BLaER1 treated with 17β-estradiol and CSF1 and Interleukin-3, amounts not matched to agents 10 nM and 100 nM (cell line): ENCODE data around the gene ASXL2.
"Not testable (repeated sequence)": the region's sequence is repeated elsewhere in the genome, so short reads cannot be mapped to it uniquely, and the experiment has no call there.

Experiments used
- H3K27ac ChIP-seq, 11 experiments: shearing (Covaris generic); formaldehyde crosslinking; 2 replicates each; pipeline ENCODE4 v1.8.1; 2022
- H3K27me3 ChIP-seq, 11 experiments: shearing (Covaris generic); formaldehyde crosslinking; 2 replicates each; pipeline ENCODE4 v1.8.1; 2022
- H3K36me3 ChIP-seq, 11 experiments: shearing (Covaris generic); formaldehyde crosslinking; 2 replicates each; pipeline ENCODE4 v1.8.1; 2022
- H3K4me1 ChIP-seq, 10 experiments: shearing (Covaris generic); formaldehyde crosslinking; 2 replicates each; pipeline ENCODE4 v1.8.1; 2022
- H3K4me2 ChIP-seq, 11 experiments: shearing (Covaris generic); formaldehyde crosslinking; 2 replicates each; pipeline ENCODE4 v1.8.1; 2022
- H3K4me3 ChIP-seq, 10 experiments: shearing (Covaris generic); formaldehyde crosslinking; 2 replicates each; pipeline ENCODE4 v1.8.1; 2022
- H3K9ac ChIP-seq, 11 experiments: shearing (Covaris generic); formaldehyde crosslinking; 2 replicates each; pipeline ENCODE4 v1.8.1; 2022
- H3K9me3 ChIP-seq, 11 experiments: shearing (Covaris generic); formaldehyde crosslinking; replicated peaks in 1 of 11; 2 replicates each; pipeline ENCODE4 v1.8.1; 2022
- H4K20me1 ChIP-seq, 11 experiments: shearing (Covaris generic); formaldehyde crosslinking; 2 replicates each; pipeline ENCODE4 v1.8.1; 2022
- Cebpa-rat ChIP-seq, 11 experiments: shearing (Covaris generic); IDR thresholded peaks; 2 replicates each; pipeline ENCODE4 v1.8.1; 2022

Gene ASXL2

GRCh38 chr2:25867396-25868003, 10.8 kb downstream of the ASXL2 start:
- H3K27ac ChIP-seq, result no peak overlapping the region
- no peaks in the 10 kb centered on the region for H3K27me3 ChIP-seq
- no peak overlapping the region for H3K4me2 ChIP-seq
- TF ChIP-seq Cebpa-rat (IDR thresholded peaks at IDR 0.05), result no peak
- peaks cover 0 to 18% (median 0%) of the 10 kb centered on the region in 10 experiments; a peak in 4 of 20 replicates for H3K4me1 ChIP-seq
- H3K4me3 ChIP-seq, result no peak overlapping the region
- H3K36me3 ChIP-seq, result peaks cover 47 to 73% (median 57%) of the 10 kb centered on the region in 11 experiments
- H3K9me3 ChIP-seq, result peaks cover 0 to 6% (median 0%) of the 10 kb centered on the region in 11 experiments; a peak in 5 of 22 replicates
- H4K20me1 ChIP-seq, result peaks cover 24 to 99% (median 85%) of the 10 kb centered on the region in 11 experiments; a peak in 19 of 22 replicates
- H3K9ac ChIP-seq, result no peak overlapping the region

GRCh38 chr2:25856377-25856776, 21.9 kb downstream of the ASXL2 start:
- Histone ChIP-seq H3K9me3 (no peaks in the 10 kb centered on the region), H3K27ac (no peak overlapping the region), H3K4me2 (no peak overlapping the region), H3K4me3 (no peak overlapping the region), H3K9ac (no peak overlapping the region), H4K20me1 (peaks cover 49 to 100% (median 92%) of the 10 kb centered on the region in 11 experiments), H3K36me3 (peaks cover 6 to 31% (median 11%) of the 10 kb centered on the region in 11 experiments; a peak in 18 of 22 replicates), H3K27me3 (no peaks in the 10 kb centered on the region), H3K4me1 (peaks cover 20 to 40% (median 29%) of the 10 kb centered on the region in 10 experiments)
- no peak for TF ChIP-seq Cebpa-rat (IDR thresholded peaks at IDR 0.05)

- Histone ChIP-seq H3K9ac (no peak overlapping the region), H3K4me1 (peaks cover 28 to 50% (median 36%) of the 10 kb centered on the region in 10 experiments), H3K27me3 (no peaks in the 10 kb centered on the region), H3K4me3 (no peak overlapping the region), H3K9me3 (no peaks in the 10 kb centered on the region), H3K4me2 (no peak overlapping the region), H4K20me1 (peaks cover 40 to 98% (median 88%) of the 10 kb centered on the region in 11 experiments), H3K36me3 (peaks cover 6 to 24% (median 11%) of the 10 kb centered on the region in 11 experiments; a peak in 18 of 22 replicates), H3K27ac (no peak overlapping the region)
- TF ChIP-seq Cebpa-rat (IDR thresholded peaks at IDR 0.05), result no peak
These were observed 23.2 kb downstream of the ASXL2 start for GRCh38 chr2:25855065-25855464.

- Histone ChIP-seq H3K27ac (no peak overlapping the region), H3K36me3 (peaks cover 6 to 24% (median 11%) of the 10 kb centered on the region in 11 experiments; a peak in 18 of 22 replicates), H3K27me3 (no peaks in the 10 kb centered on the region), H3K9ac (no peak overlapping the region), H4K20me1 (peaks cover 35 to 97% (median 83%) of the 10 kb centered on the region in 11 experiments), H3K4me1 (peaks cover 28 to 50% (median 36%) of the 10 kb centered on the region in 10 experiments), H3K4me3 (no peak overlapping the region), H3K4me2 (no peak overlapping the region), H3K9me3 (no peaks in the 10 kb centered on the region)
- no peak for TF ChIP-seq Cebpa-rat (IDR thresholded peaks at IDR 0.05)
These were observed 23.7 kb downstream of the ASXL2 start for GRCh38 chr2:25854613-25855012.

GRCh38 chr2:25853038-25853638, 25.1 kb downstream of the ASXL2 start:
- H3K27me3 ChIP-seq, result no peaks in the 10 kb centered on the region
- peaks cover 0 to 6% (median 0%) of the 10 kb centered on the region in 11 experiments; a peak in 3 of 22 replicates for H3K9me3 ChIP-seq
- H4K20me1 ChIP-seq, result peaks cover 32 to 96% (median 77%) of the 10 kb centered on the region in 11 experiments; a peak in 21 of 22 replicates
- peak overlapping the region in 8 of 11 experiments; percentile 1 to 53 (median 36); a peak in 13 of 22 replicates for H3K4me2 ChIP-seq
- peaks cover 28 to 50% (median 36%) of the 10 kb centered on the region in 10 experiments for H3K4me1 ChIP-seq
- H3K36me3 ChIP-seq, result peaks cover 12 to 38% (median 18%) of the 10 kb centered on the region in 11 experiments; a peak in 20 of 22 replicates
- no peak overlapping the region for H3K4me3 ChIP-seq
- TF ChIP-seq Cebpa-rat (IDR thresholded peaks at IDR 0.05), result no peak
- H3K27ac ChIP-seq, result peak overlapping the region in 9 of 11 experiments; percentile 28 to 68 (median 58); a peak in 15 of 22 replicates
- peak overlapping the region in 4 of 11 experiments; percentile 7 to 55 (median 22); a peak in 6 of 22 replicates for H3K9ac ChIP-seq

- Histone ChIP-seq H3K36me3 (peaks cover 13 to 45% (median 28%) of the 10 kb centered on the region in 11 experiments), H3K4me1 (peaks cover 28 to 45% (median 34%) of the 10 kb centered on the region in 10 experiments), H4K20me1 (peaks cover 22 to 95% (median 66%) of the 10 kb centered on the region in 11 experiments; a peak in 21 of 22 replicates), H3K27me3 (no peaks in the 10 kb centered on the region), H3K4me2 (peak overlapping the region; percentile 71 to 93 (median 81)), H3K9ac (peak overlapping the region; percentile 7 to 60 (median 45); a peak in 17 of 22 replicates), H3K27ac (peak overlapping the region in 10 of 11 experiments; percentile 34 to 75 (median 67); a peak in 21 of 22 replicates), H3K4me3 (0 out of 20 replicates have a peak overlapping the region, but pooled peaks of 1 of the 10 experiments have one; percentile 25), H3K9me3 (peaks cover 0 to 15% (median 5%) of the 10 kb centered on the region in 11 experiments; a peak in 10 of 22 replicates)
- TF ChIP-seq Cebpa-rat (IDR thresholded peaks at IDR 0.05), result no peak
These were observed 26.4 kb downstream of the ASXL2 start for GRCh38 chr2:25851740-25852503.

GRCh38 chr2:25850400-25850799, 27.9 kb downstream of the ASXL2 start:
- not testable (repeated sequence) for H3K4me3 ChIP-seq, H3K27me3 ChIP-seq, H3K9ac ChIP-seq
- Histone ChIP-seq H4K20me1 (peaks cover 20 to 95% (median 65%) of the 10 kb centered on the region in 11 experiments; a peak in 21 of 22 replicates), H3K4me1 (peaks cover 27 to 48% (median 33%) of the 10 kb centered on the region in 10 experiments), H3K9me3 (peaks cover 0 to 15% (median 5%) of the 10 kb centered on the region in 11 experiments; a peak in 10 of 22 replicates), H3K4me2 (peak overlapping the region in 6 of 11 experiments; percentile 18 to 89 (median 56); a peak in 2 of 22 replicates), H3K36me3 (peaks cover 4 to 51% (median 33%) of the 10 kb centered on the region in 11 experiments; a peak in 20 of 22 replicates), H3K27ac (peak overlapping the region in 2 of 11 experiments; percentile 16 to 66; a peak in 1 of 22 replicates)

GRCh38 chr2:25849350-25849749, 28.9 kb downstream of the ASXL2 start:
- not testable (repeated sequence) for H3K9ac ChIP-seq, H3K4me2 ChIP-seq, H3K27me3 ChIP-seq, H3K4me3 ChIP-seq, H3K27ac ChIP-seq
- H3K4me1 ChIP-seq, result peaks cover 22 to 45% (median 33%) of the 10 kb centered on the region in 10 experiments
- peaks cover 10 to 95% (median 54%) of the 10 kb centered on the region in 11 experiments; a peak in 21 of 22 replicates for H4K20me1 ChIP-seq
- peaks cover 12 to 50% (median 41%) of the 10 kb centered on the region in 11 experiments; a peak in 21 of 22 replicates for H3K36me3 ChIP-seq
- H3K9me3 ChIP-seq, result peaks cover 0 to 15% (median 5%) of the 10 kb centered on the region in 11 experiments; a peak in 10 of 22 replicates
